ENCODE data around the gene AGAP1. TPM values are rescaled to one million over a fixed set of nuclear protein-coding genes. Genes with fewer than 3 reads are reported as not detected.

Gene AGAP1
- total and polyA plus RNA-seq, 8 donors: 5.0 to 27.6 (median 17.4) TPM

DNA sequence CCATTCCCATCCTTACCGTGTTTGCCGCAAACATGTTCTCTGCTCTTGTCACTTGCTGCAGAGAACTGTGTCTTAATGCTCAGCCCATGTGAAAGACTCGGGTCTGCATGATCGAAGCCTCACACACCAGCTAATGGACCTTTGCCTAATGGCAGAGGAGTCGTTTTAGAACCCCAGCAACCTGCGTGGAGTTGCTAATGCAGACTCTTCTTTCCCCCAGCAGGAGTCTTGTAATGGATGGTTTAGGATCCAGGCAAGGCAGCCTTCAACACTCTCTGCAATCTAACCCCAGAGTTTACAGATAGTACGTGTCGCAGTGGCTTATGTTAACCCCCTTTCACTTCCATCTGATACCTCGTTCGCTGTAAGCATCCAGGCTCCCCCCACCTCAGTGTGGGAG is 316.4 kb downstream of the AGAP1 start:
- WGBS, 2 donors: 84 to 89% methylated on average over 10 of the region's 10 CpGs

DNA sequence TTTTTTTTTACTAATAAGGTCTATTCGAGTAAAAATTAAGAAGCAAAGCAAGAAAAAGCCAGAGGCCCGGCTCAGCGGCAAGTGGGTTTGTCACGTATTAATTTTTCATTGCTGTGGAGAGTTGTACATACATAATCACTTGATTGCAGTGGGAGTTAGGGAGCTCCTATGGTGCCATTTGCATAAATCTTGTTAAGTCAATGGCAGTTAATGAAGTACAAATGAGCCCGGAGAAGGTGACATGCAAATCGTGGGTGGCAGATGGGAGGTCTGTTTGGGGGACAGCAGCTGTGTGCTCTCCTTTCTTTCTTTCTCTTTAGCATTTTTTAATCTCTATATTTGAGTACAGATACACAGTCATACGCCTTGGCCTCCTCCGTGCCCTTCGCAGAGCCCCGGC is 317.0 kb downstream of the AGAP1 start:
- WGBS, 2 donors: 89% methylated on average over 10 of the region's 10 CpGs

More for the DNA sequence above, 316.4 kb downstream of the AGAP1 start:
- no peak for ATAC-seq
- Histone ChIP-seq H3K4me3 (no peak overlapping the region), H3K27ac (no peak overlapping the region), H3K4me1 (no peaks in the 10 kb centered on the region), H3K36me3 (peaks cover 0 to 10% (median 3%) of the 10 kb centered on the region in 3 donors), H3K27me3 (no peaks in the 10 kb centered on the region), H3K9me3 (no peaks in the 10 kb centered on the region)
- FAIRE-seq: no peak
- intact Hi-C loops (cut with DNase I): no loop called here
- TF ChIP-seq, protein P1, sequence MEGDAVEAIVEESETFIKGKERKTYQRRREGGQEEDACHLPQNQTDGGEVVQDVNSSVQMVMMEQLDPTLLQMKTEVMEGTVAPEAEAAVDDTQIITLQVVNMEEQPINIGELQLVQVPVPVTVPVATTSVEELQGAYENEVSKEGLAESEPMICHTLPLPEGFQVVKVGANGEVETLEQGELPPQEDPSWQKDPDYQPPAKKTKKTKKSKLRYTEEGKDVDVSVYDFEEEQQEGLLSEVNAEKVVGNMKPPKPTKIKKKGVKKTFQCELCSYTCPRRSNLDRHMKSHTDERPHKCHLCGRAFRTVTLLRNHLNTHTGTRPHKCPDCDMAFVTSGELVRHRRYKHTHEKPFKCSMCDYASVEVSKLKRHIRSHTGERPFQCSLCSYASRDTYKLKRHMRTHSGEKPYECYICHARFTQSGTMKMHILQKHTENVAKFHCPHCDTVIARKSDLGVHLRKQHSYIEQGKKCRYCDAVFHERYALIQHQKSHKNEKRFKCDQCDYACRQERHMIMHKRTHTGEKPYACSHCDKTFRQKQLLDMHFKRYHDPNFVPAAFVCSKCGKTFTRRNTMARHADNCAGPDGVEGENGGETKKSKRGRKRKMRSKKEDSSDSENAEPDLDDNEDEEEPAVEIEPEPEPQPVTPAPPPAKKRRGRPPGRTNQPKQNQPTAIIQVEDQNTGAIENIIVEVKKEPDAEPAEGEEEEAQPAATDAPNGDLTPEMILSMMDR (IDR thresholded peaks at IDR 0.05): no peak
- DNase-seq: peak in 1 of 6 donors; percentile 19

DNA sequence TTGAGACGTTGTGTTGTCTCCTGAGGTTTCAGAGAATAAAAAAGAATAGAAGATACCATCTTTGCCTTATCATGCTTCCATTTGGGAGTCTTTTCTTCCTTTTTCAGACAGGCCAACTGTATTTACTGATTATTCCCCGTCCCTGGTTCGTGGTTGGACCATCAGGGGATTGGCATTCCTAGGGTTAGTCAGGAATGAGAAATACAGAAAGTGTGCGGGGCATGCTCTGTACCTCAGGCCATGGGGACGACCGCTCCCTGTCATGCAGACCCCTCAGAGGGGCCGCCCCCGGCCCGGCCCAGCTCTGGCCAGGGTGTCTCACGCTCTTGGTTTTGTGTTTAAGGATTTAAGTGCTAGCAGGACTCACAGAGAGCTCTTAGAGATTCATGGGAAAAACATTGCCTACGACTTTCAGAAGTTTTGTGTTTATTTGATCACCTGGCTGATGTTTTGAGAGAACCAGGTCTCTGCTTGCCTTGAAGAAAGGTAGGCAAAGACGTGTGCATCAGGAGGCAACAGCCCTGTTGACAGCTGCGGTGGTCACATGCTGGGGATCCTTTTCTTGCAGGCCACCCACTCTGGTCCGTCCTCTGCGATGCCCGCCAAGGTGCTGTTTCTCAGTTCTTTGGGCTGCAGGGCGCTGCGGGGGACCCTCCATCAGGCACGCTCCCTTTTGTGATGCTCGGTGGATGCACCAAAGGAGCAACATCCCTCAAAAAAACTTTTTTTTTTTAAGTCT is 317.8 kb downstream of the AGAP1 start:
- TF ChIP-seq, protein P1 (IDR thresholded peaks at IDR 0.05): no peak
- H3K4me1 ChIP-seq: no peaks in the 10 kb centered on the region
- no peak overlapping the region for H3K4me3 ChIP-seq
- WGBS, 2 donors: 94 to 95% methylated on average over 20 of the region's 20 CpGs
- ATAC-seq (no peak), FAIRE-seq (no peak), DNase-seq (peak in 1 of 6 donors; percentile 21)
- intact Hi-C loops (cut with DNase I): no loop called here
- H3K27ac ChIP-seq: no peak overlapping the region
- H3K36me3 ChIP-seq: peaks cover 0 to 10% (median 3%) of the 10 kb centered on the region in 3 donors
- no peaks in the 10 kb centered on the region for H3K27me3 ChIP-seq
- no peaks in the 10 kb centered on the region for H3K9me3 ChIP-seq

More for the DNA sequence above, 317.0 kb downstream of the AGAP1 start:
- DNase-seq (peak in 1 of 6 donors; percentile 10), FAIRE-seq (no peak), ATAC-seq (no peak)
- Histone ChIP-seq H3K4me1 (no peaks in the 10 kb centered on the region), H3K27ac (no peak overlapping the region), H3K27me3 (no peaks in the 10 kb centered on the region), H3K4me3 (no peak overlapping the region), H3K9me3 (no peaks in the 10 kb centered on the region), H3K36me3 (peaks cover 0 to 10% (median 3%) of the 10 kb centered on the region in 3 donors)
- TF ChIP-seq, protein P1 (IDR thresholded peaks at IDR 0.05): no peak
- intact Hi-C loops (cut with DNase I): no loop called here

DNA sequence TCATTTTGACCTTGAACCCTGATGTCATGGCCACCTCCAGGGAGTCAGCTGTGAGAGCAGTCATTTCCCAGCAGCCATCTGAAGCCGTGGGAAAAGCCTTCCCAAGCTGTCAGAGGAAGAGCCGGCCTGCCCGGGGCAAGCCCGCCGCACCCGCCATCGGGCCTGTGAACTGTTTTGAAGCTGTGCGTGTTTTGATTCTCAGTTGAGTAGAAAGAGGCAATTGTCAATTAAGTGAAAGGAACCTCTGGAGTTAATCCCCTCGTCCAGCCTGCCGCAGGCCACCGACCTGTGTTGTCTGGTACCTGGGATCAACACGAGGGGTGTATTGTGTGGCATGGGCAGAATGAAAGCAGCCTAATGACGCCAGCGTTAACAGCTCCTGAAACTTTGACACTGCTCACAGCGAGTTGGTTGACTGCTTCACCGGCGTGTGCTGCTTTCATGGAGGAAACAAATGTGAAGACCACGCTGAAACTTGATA is 318.4 kb downstream of the AGAP1 start:
- Histone ChIP-seq H3K36me3 (peaks cover 0 to 10% (median 3%) of the 10 kb centered on the region in 3 donors), H3K4me1 (no peaks in the 10 kb centered on the region), H3K27ac (no peak overlapping the region), H3K4me3 (no peak overlapping the region), H3K27me3 (no peaks in the 10 kb centered on the region), H3K9me3 (no peaks in the 10 kb centered on the region)
- FAIRE-seq: no peak
- TF ChIP-seq, protein P1 (IDR thresholded peaks at IDR 0.05): no peak
- intact Hi-C loops (cut with DNase I): no loop called here
- 91% methylated on average over 18 of the region's 18 CpGs for WGBS, 2 donors
- DNase-seq: peak in 1 of 6 donors; percentile 35
- no peak for ATAC-seq

GRCh38 chr2:235813398-235813797 is 319.6 kb downstream of the AGAP1 start:
- FAIRE-seq (no peak), DNase-seq (peak in 1 of 6 donors; percentile 39), ATAC-seq (no peak)
- H3K27ac ChIP-seq: no peak overlapping the region
- intact Hi-C loops (cut with DNase I): no loop called here
- no peaks in the 10 kb centered on the region for H3K4me1 ChIP-seq
- WGBS, 2 donors: 95 to 98% methylated on average over 12 of the region's 12 CpGs
- no peaks in the 10 kb centered on the region for H3K9me3 ChIP-seq
- TF ChIP-seq, protein P1 (IDR thresholded peaks at IDR 0.05): no peak
- H3K4me3 ChIP-seq: no peak overlapping the region
- peaks cover 0 to 6% (median 3%) of the 10 kb centered on the region in 3 donors for H3K36me3 ChIP-seq
- H3K27me3 ChIP-seq: no peaks in the 10 kb centered on the region
